Measurements from ENCODE around the gene CDK5. TPM values are rescaled to one million over a fixed set of nuclear protein-coding genes. Genes with fewer than 3 reads are reported as not detected.

CDK5 gene
- total and polyA plus RNA-seq, 9 of the 15 experiments (the other 6 are each of a cell fraction or from before 2014, with no cell fraction given), result 3.2 to 38.0 (median 27.5) TPM

DNA sequence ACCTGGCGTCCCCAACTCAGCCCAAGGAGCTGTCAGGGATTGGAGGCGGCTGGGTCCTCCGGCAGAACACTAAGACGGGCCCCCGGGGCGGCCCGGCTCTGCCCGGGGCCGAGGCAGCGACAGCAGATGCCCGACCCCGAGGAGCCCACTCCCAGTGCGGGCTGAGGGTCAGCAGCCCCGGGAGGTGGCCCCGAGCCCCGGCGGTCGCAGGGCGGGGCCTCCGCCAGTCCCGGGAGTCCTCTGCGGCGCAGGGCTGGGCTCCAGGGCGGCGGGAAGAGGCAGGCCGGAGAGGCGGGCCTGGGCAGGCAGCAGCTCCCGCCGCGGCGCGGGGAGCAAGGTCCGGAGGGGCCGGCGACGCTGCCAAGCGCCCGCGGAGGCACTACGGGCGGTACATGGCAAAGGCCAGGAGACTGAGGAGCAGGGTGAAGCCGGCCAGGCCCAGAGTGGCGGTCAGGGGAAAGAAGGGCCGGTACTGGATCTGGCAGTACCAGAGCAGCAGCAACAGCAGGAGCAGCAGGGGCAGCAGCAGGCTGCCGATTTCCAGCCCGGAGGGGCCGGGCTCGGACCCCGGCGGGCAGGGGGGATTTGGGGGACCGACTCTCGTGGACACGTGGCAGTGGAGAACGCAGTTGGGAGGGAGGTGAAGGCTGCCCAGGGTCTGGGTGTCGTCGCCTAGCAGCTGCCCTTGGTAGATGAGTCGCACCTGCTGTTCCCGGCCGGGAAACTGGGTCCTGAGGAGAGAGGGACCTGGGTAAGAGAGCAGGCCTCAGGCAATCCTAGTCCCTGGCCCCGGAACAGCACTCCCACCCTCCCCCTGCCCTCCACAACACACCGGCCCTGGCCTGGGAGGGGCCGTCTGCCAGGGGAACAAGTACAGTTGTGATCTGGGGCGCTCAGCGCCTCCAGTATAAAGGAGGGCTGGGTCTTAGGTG, 23.7 kb upstream of the CDK5 start (continued):
- TF ChIP-seq ETV5 (CRISPR knock-in tag; IDR thresholded peaks at IDR 0.05; ENCODE audit: low read depth) (peak; percentile 11; the same call in 1 of the 2 replicates), TEAD4 (IDR thresholded peaks at IDR 0.05; ENCODE audit: low read length) (no peak), TEAD4 (CRISPR knock-in tag; IDR thresholded peaks at IDR 0.05; ENCODE audit: borderline replicate concordance) (no peak), ZNF79 (CRISPR knock-in tag; IDR thresholded peaks at IDR 0.05; ENCODE audit: low read depth) (no peak), SREBF2 (CRISPR knock-in tag; IDR thresholded peaks at IDR 0.05) (no peak), TARDBP (IDR thresholded peaks at IDR 0.05) (peak; percentile 12; the same call in 1 of the 2 replicates), RBM22 (IDR thresholded peaks at IDR 0.05; ENCODE audit: low read depth, low read length, poor library complexity, severe bottlenecking) (peak; percentile 11), ZNF511 (CRISPR knock-in tag; IDR thresholded peaks at IDR 0.05) (peak; percentile 17), BCOR (IDR thresholded peaks at IDR 0.05) (0 out of 2 replicates have a peak, but pooled peaks have one; percentile 11), KDM2B (CRISPR knock-in tag; IDR thresholded peaks at IDR 0.05) (peak; percentile 6; the same call in 1 of the 2 replicates), MTA3 (IDR thresholded peaks at IDR 0.05; ENCODE audit: borderline replicate concordance) (peak; percentile 17; the same call in 1 of the 2 replicates), ZC3H4 (CRISPR knock-in tag; IDR thresholded peaks at IDR 0.05; ENCODE audit: borderline replicate concordance) (no peak), THRB (CRISPR knock-in tag; conservative IDR thresholded peaks at IDR 0.05) (0 out of 2 replicates have a peak, but pooled peaks have one; percentile 49), ZNF253 (CRISPR knock-in tag; conservative IDR thresholded peaks at IDR 0.05) (0 out of 2 replicates have a peak, but pooled peaks have one; percentile 51), ATF7 (IDR thresholded peaks at IDR 0.05) (no peak), FIP1L1 (IDR thresholded peaks at IDR 0.05; ENCODE audit: low read depth, low read length, poor library complexity, severe bottlenecking) (peak; percentile 87), MYC (IDR thresholded peaks at IDR 0.05; ENCODE audit: low read depth, low read length) (peak; percentile 3; the same call in 1 of the 2 replicates), MYC (CRISPR knock-in tag; IDR thresholded peaks at IDR 0.05; ENCODE audit: borderline replicate concordance, low read depth) (peak; percentile 84), KLF6 (CRISPR knock-in tag; IDR thresholded peaks at IDR 0.05; ENCODE audit: borderline replicate concordance) (no peak), ZBTB1 (CRISPR knock-in tag; IDR thresholded peaks at IDR 0.05; ENCODE audit: borderline replicate concordance, low read depth) (peak; percentile 24; the same call in 1 of the 2 replicates), FOXM1 (IDR thresholded peaks at IDR 0.05; ENCODE audit: low read depth) (no peak), FOXM1 (CRISPR knock-in tag; IDR thresholded peaks at IDR 0.05; ENCODE audit: low read depth) (peak; percentile 49; the same call in 1 of the 2 replicates)
- TF ChIP-seq, protein P1, sequence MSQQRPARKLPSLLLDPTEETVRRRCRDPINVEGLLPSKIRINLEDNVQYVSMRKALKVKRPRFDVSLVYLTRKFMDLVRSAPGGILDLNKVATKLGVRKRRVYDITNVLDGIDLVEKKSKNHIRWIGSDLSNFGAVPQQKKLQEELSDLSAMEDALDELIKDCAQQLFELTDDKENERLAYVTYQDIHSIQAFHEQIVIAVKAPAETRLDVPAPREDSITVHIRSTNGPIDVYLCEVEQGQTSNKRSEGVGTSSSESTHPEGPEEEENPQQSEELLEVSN (IDR thresholded peaks at IDR 0.05; ENCODE audit: borderline replicate concordance in 1 of 2, extremely low read depth in 1 of 2, insufficient read depth in 1 of 2, insufficient read length in 1 of 2, low read depth in 1 of 2, low read length in 1 of 2, poor library complexity in 1 of 2, severe bottlenecking in 1 of 2), result peak in 1 of 2 experiments; percentile 56

Data from K562 (cell line).